HCT116 (cell line): ENCODE measurements around the gene TMEM119. TPM values are rescaled to one million over a fixed set of nuclear protein-coding genes. Genes with fewer than 3 reads are reported as not detected.

Experiments used
- ATAC-seq: fragments of 200-7000 bp; cut with Tn5 transposase; 2 replicates; pipeline ENCODE4 v1.9.1; 2020; ENCODE audit warnings: mild to moderate bottlenecking, moderate library complexity
- BruUV-seq: library from RNA; stranded (reverse); fragments of 400-500 nt; replicated peaks from 2 replicates; lab custom pipeline; 2021; lab: Mats Ljungman, UMichigan
- CTCF ChIA-PET: fragments of 300-600 bp; sonication (Branson Sonifier 250); formaldehyde crosslinking; loops from one replicate; lab custom pipeline; 2021; ENCODE audit warnings: antibody characterized with exemption; lab: Charles Lee
- POLR2A ChIA-PET: fragments of 300-600, 350-600 bp; sonication (Branson Sonifier 250); formaldehyde crosslinking; loops from one replicate; lab custom pipeline; 2021; ENCODE audit warnings: antibody characterized with exemption; lab: Charles Lee
- RAD21 ChIA-PET, 2 experiments: fragments of 300-600 bp; sonication (Branson Sonifier 250); formaldehyde crosslinking; loops; one replicate each; lab custom pipeline; 2023; ENCODE audit warnings: low total read pairs in 2 of 2; ENCODE audit not compliant: uncharacterized antibody in 2 of 2, unreplicated experiment in 2 of 2, low non-redundant PET in 1 of 2; lab: Charles Lee
- DNase-seq: peaks from one replicate; pipeline ENCODE4 v3.0.0-alpha.2; 2010; ENCODE audit warnings: low read depth, low spot score
- H2AFZ ChIP-seq: fragments of 200-600 bp; shearing (Covaris generic), sonication (generic); 2 replicates; pipeline ENCODE4 v1.6.1; 2017; ENCODE audit warnings: low read depth, mixed run types, mixed read lengths, antibody characterized with exemption, low read length; ENCODE audit not compliant: poor library complexity, severe bottlenecking
- H3K27ac ChIP-seq: 2 replicates; pipeline ENCODE4 v1.5.1; 2012; ENCODE audit warnings: low read depth, low read length
- H3K27me3 ChIP-seq: fragments of 200-600 bp; sonication (generic); 2 replicates; pipeline ENCODE4 v1.6.1; 2016; ENCODE audit warnings: mixed run types, low read length, mixed read lengths; ENCODE audit not compliant: insufficient read depth
- H3K36me3 ChIP-seq, 2 experiments: fragments of 200-500 bp in 1 of 2; fragments of 200-600 bp in 1 of 2; sonication (Bioruptor generic) in 1 of 2; sonication (generic) in 1 of 2; 2 replicates each; pipeline versions ENCODE4 v1.5.1 to v1.6.1; 2014 to 2016; ENCODE audit warnings: low read length in 2 of 2, inconsistent platforms in 1 of 2, mixed read lengths in 1 of 2, mixed run types in 1 of 2; ENCODE audit not compliant: insufficient read depth in 2 of 2, control insufficient read depth in 1 of 2
- H3K4me1 ChIP-seq, 2 experiments: fragments of 200-600 bp in 1 of 2; sonication (generic) in 1 of 2; 2 replicates each; pipeline versions ENCODE4 v1.5.1 to v1.6.1; 2012 to 2017; ENCODE audit warnings: low read length in 2 of 2, inconsistent platforms in 1 of 2, mild to moderate bottlenecking in 1 of 2, mixed read lengths in 1 of 2, mixed run types in 1 of 2, moderate library complexity in 1 of 2; ENCODE audit not compliant: insufficient read depth in 2 of 2, control insufficient read depth in 1 of 2
- H3K4me2 ChIP-seq: fragments of 200-600 bp; sonication (generic); 2 replicates; pipeline ENCODE4 v1.6.1; 2017; ENCODE audit warnings: mixed run types, low read length, mixed read lengths
- H3K4me3 ChIP-seq, 2 experiments: fragments of 200-600 bp in 1 of 2; sonication (generic) in 1 of 2; replicated peaks in 1 of 2; 2 replicates each; pipeline ENCODE4 v1.5.1; 2011 to 2016; ENCODE audit warnings: low read length in 2 of 2, control low read depth in 1 of 2, low read depth in 1 of 2, mild to moderate bottlenecking in 1 of 2, mixed read lengths in 1 of 2, mixed run types in 1 of 2
- H3K79me2 ChIP-seq: fragments of 200-600 bp; sonication (generic); 2 replicates; pipeline ENCODE4 v1.6.1; 2017; ENCODE audit warnings: mild to moderate bottlenecking, mixed run types, low read length, moderate library complexity, mixed read lengths; ENCODE audit not compliant: insufficient read depth
- H3K9ac ChIP-seq: fragments of 200-600 bp; sonication (generic); 2 replicates; pipeline ENCODE4 v1.6.1; 2016; ENCODE audit warnings: low read length, mixed read lengths
- H3K9me2 ChIP-seq: fragments of 200-600 bp; sonication (generic), shearing (Covaris generic); 2 replicates; pipeline ENCODE4 v1.6.1; 2017; ENCODE audit warnings: mixed run types, mild to moderate bottlenecking, moderate library complexity; ENCODE audit not compliant: insufficient read depth
- H3K9me3 ChIP-seq, 2 experiments: fragments of 200-500 bp in 1 of 2; fragments of 200-600 bp in 1 of 2; sonication (Bioruptor generic) in 1 of 2; sonication (generic) in 1 of 2; 2 replicates each; pipeline ENCODE4 v1.6.1; 2014 to 2017; ENCODE audit warnings: low read length in 2 of 2, mixed read lengths in 2 of 2, inconsistent platforms in 1 of 2, low read depth in 1 of 2, mild to moderate bottlenecking in 1 of 2, mixed run types in 1 of 2, moderate library complexity in 1 of 2; ENCODE audit not compliant: control insufficient read depth in 1 of 2, insufficient read depth in 1 of 2
- H4K20me1 ChIP-seq: fragments of 200-600 bp; sonication (generic), shearing (Covaris generic); 2 replicates; pipeline ENCODE4 v1.6.1; 2017; ENCODE audit warnings: mixed run types, mild to moderate bottlenecking, moderate library complexity; ENCODE audit not compliant: insufficient read depth
- ATF3 ChIP-seq: IDR thresholded peaks from 2 replicates; pipeline ENCODE4 v1.6.1; 2012
- CBX3 ChIP-seq: IDR thresholded peaks from 2 replicates; pipeline ENCODE4 v1.6.1; 2012; ENCODE audit warnings: low read depth
- CEBPB ChIP-seq: IDR thresholded peaks from 2 replicates; pipeline ENCODE4 v1.6.1; 2012; ENCODE audit warnings: low read depth
- ELF1 ChIP-seq: IDR thresholded peaks from 2 replicates; pipeline ENCODE4 v1.6.1; 2012; ENCODE audit warnings: low read depth, borderline replicate concordance
- EZH2phosphoT487 ChIP-seq: fragments of 200-600 bp; IDR thresholded peaks from 2 replicates; pipeline ENCODE4 v1.6.1; 2018; ENCODE audit warnings: antibody characterized with exemption, borderline replicate concordance
- FOSL1 ChIP-seq: IDR thresholded peaks from 2 replicates; pipeline ENCODE4 v1.6.1; 2012; ENCODE audit warnings: low read depth
- JUND ChIP-seq: IDR thresholded peaks from 2 replicates; pipeline ENCODE4 v1.6.1; 2012
- MAX ChIP-seq: IDR thresholded peaks from 2 replicates; pipeline ENCODE4 v1.6.1; 2012
- POLR2A ChIP-seq: IDR thresholded peaks from 2 replicates; pipeline ENCODE4 v1.7.0; 2011; ENCODE audit warnings: borderline replicate concordance; ENCODE audit not compliant: insufficient read depth, insufficient read length; ENCODE audit errors: extremely low read depth
- POLR2AphosphoS5 ChIP-seq: IDR thresholded peaks from 2 replicates; pipeline ENCODE4 v1.6.1; 2011; ENCODE audit warnings: mild to moderate bottlenecking, low read depth, low read length, moderate library complexity
- REST ChIP-seq: IDR thresholded peaks from 2 replicates; pipeline ENCODE4 v1.6.1; 2012; ENCODE audit warnings: low read depth
- SIN3A ChIP-seq: IDR thresholded peaks from 2 replicates; pipeline ENCODE4 v1.6.1; 2012; ENCODE audit warnings: low read depth
- SP1 ChIP-seq: IDR thresholded peaks from 2 replicates; pipeline ENCODE4 v1.6.1; 2012; ENCODE audit warnings: low read depth
- SRF ChIP-seq: IDR thresholded peaks from 2 replicates; pipeline ENCODE4 v1.6.1; 2012; ENCODE audit warnings: low read depth
- TCF7L2 ChIP-seq: IDR thresholded peaks from 2 replicates; pipeline ENCODE4 v1.7.0; 2011; ENCODE audit warnings: borderline replicate concordance, inconsistent platforms; ENCODE audit not compliant: insufficient read depth, insufficient read length; ENCODE audit errors: extremely low read depth
- YY1 ChIP-seq: IDR thresholded peaks from 2 replicates; pipeline ENCODE4 v1.6.1; 2011; ENCODE audit warnings: low read length, low read depth, moderate library complexity, mild to moderate bottlenecking; ENCODE audit not compliant: insufficient replicate concordance; ENCODE audit errors: extremely low read depth
- ZBTB33 ChIP-seq: IDR thresholded peaks from 2 replicates; pipeline ENCODE4 v1.6.1; 2011; ENCODE audit warnings: mild to moderate bottlenecking, low read length, moderate library complexity; ENCODE audit not compliant: insufficient replicate concordance; ENCODE audit errors: extremely low read depth
- ZFX ChIP-seq: fragments of 450-650 bp; IDR thresholded peaks from 2 replicates; pipeline ENCODE4 v1.6.1; 2017
- intact Hi-C: fragments of 100-400 bp; cut with micrococcal nuclease; formaldehyde crosslinking; loops from 2 replicates; pipeline ENCODE4 v1.10.0; 2022
- total RNA-seq: library from RNA; stranded (reverse); gene quantifications from one replicate; pipeline ENCODE4 v1.2.1, GENCODE V29; 2021; ENCODE audit not compliant: unreplicated experiment

TMEM119 gene
- total RNA-seq, 1 experiment from 2014 or later: not detected

- no peak for TF ChIP-seq REST
- no peak for TF ChIP-seq JUND
- TF ChIP-seq EZH2phosphoT487: no peak
- no peak for TF ChIP-seq SP1
- no peak for TF ChIP-seq ELF1
- no peak for TF ChIP-seq FOSL1
- TF ChIP-seq SIN3A: no peak
Measured at GRCh38 chr12:108605000-108605689, 7.3 kb upstream of the TMEM119 start (continued).

- Histone ChIP-seq H3K79me2 (no peaks in the 10 kb centered on the region), H4K20me1 (no peaks in the 10 kb centered on the region), H3K4me2 (no peak overlapping the region), H3K36me3 (no peaks in the 10 kb centered on the region), H3K4me3 (no peak overlapping the region), H3K27ac (no peak overlapping the region), H2AFZ (no peak overlapping the region), H3K9ac (no peak overlapping the region), H3K27me3 (no peaks in the 10 kb centered on the region), H3K4me1 (peaks cover 0 to 7% of the 10 kb centered on the region in 2 experiments; a peak in 1 of 4 replicates), H3K9me3 (no peaks in the 10 kb centered on the region), H3K9me2 (no peaks in the 10 kb centered on the region)
- BruUV-seq: no TSS peak
- TF ChIP-seq SP1 (no peak), ZBTB33 (no peak), ATF3 (no peak), ZFX (no peak), TCF7L2 (no peak), CEBPB (no peak), SRF (no peak), CBX3 (no peak), MAX (no peak), POLR2A (no peak), SIN3A (no peak), YY1 (no peak), EZH2phosphoT487 (no peak), ELF1 (no peak), JUND (no peak), POLR2AphosphoS5 (no peak)
- CTCF ChIA-PET: no interaction called here
- ATAC-seq (no peak), DNase-seq (no peak)
- intact Hi-C loops: no loop called here
- RAD21 ChIA-PET: no interaction called here
- POLR2A ChIA-PET: no interaction called here
Measured at GRCh38 chr12:108604208-108604941, 6.5 kb upstream of the TMEM119 start.
